RWPE2 (cell line): ENCODE results near the gene EDEM2.
A peak's percentile ranks its signal among the peaks of the same experiment; 100 is the strongest.
"Not testable (repeated sequence)": the region's sequence is repeated elsewhere in the genome, so short reads cannot be mapped to it uniquely, and the experiment has no call there.

Source experiments
- ATAC-seq: fragments of 200-7000 bp; cut with Tn5 transposase; 3 replicates; pipeline ENCODE4 v1.9.1; 2021; ENCODE audit warnings: low read depth
- DNase-seq: peaks from one replicate; pipeline ENCODE4 v3.0.0-alpha.2; 2020; ENCODE audit warnings: low spot score
- H3K27ac ChIP-seq: fragments of 450-650 bp; 2 replicates; pipeline ENCODE4 v1.5.1; 2017; ENCODE audit warnings: mild to moderate bottlenecking; ENCODE audit not compliant: poor library complexity, severe bottlenecking
- H3K27me3 ChIP-seq: fragments of 250-450 bp; sonication (Bioruptor Pico); 2 replicates; pipeline ENCODE4 v1.5.1; 2021; ENCODE audit warnings: mild to moderate bottlenecking, moderate library complexity; ENCODE audit not compliant: insufficient read depth, poor library complexity, severe bottlenecking
- H3K36me3 ChIP-seq: fragments of 250-450 bp; sonication (Bioruptor Pico); 2 replicates; pipeline ENCODE4 v1.5.1; 2020; ENCODE audit warnings: low read depth, mild to moderate bottlenecking, moderate library complexity
- H3K4me1 ChIP-seq: fragments of 250-450 bp; sonication (Bioruptor Pico); 2 replicates; pipeline ENCODE4 v1.5.1; 2021; ENCODE audit warnings: mild to moderate bottlenecking, moderate library complexity; ENCODE audit not compliant: insufficient read depth, poor library complexity, severe bottlenecking
- H3K4me3 ChIP-seq: fragments of 250-450 bp; sonication (Bioruptor Pico); 2 replicates; pipeline ENCODE4 v1.5.1; 2021; ENCODE audit warnings: mild to moderate bottlenecking, moderate library complexity; ENCODE audit not compliant: severe bottlenecking
- H3K9me3 ChIP-seq: fragments of 250-450 bp; sonication (Bioruptor Pico); 2 replicates; pipeline ENCODE4 v1.5.1; 2021; ENCODE audit warnings: mild to moderate bottlenecking, moderate library complexity; ENCODE audit not compliant: severe bottlenecking
- TF ChIP-seq, protein P1 (sequence below): fragments of 450-650 bp; IDR thresholded peaks from one replicate; pipeline ENCODE4 v1.5.1; 2017; ENCODE audit warnings: mild to moderate bottlenecking, moderate library complexity; ENCODE audit not compliant: poor library complexity, severe bottlenecking

Gene EDEM2

DNA sequence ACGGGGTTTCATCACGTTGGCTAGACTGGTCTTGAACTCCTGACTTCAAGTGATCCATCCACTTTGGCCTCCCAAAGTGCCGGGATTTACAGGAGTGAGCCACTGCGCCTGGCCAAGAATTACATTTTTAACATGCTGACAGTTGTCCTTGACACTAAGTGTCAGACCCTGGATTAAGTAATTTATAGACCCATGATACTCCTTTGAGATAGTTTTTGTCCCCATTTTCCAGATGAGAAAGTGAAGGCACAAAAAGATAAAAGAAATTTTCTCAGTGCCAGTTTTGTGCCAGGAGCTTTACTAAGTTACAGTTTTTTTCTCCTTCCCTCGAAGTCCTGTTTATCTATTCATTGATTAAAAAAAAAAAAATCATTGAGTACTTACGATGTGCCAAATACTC lies 9.8 kb upstream of the EDEM2 start:
- ATAC-seq: no peak

DNA sequence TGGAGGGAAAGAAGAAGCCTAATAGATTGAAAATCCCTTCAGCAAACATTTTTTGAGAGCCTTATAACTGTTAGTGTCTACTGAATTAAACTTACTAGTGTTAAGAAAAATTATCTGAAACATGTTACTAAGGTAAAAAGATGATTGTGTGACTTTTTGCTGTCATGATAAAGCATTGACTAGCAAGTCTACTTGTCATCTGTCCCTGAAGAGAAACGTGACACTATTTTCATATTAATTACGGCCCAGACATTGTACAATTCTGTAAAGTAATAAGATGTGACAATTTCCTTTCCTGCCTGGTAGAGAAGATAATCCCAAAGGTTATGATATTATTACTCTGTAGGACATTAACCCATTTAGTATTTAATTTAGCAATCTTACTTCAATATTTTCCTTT lies 8.8 kb upstream of the EDEM2 start:
- ATAC-seq (no peak), DNase-seq (no peak)
- Histone ChIP-seq H3K27ac (no peak overlapping the region), H3K4me3 (no peak overlapping the region), H3K9me3 (no peaks in the 10 kb centered on the region), H3K36me3 (no peaks in the 10 kb centered on the region), H3K27me3 (no peaks in the 10 kb centered on the region), H3K4me1 (no peaks in the 10 kb centered on the region)
- TF ChIP-seq, protein P1, sequence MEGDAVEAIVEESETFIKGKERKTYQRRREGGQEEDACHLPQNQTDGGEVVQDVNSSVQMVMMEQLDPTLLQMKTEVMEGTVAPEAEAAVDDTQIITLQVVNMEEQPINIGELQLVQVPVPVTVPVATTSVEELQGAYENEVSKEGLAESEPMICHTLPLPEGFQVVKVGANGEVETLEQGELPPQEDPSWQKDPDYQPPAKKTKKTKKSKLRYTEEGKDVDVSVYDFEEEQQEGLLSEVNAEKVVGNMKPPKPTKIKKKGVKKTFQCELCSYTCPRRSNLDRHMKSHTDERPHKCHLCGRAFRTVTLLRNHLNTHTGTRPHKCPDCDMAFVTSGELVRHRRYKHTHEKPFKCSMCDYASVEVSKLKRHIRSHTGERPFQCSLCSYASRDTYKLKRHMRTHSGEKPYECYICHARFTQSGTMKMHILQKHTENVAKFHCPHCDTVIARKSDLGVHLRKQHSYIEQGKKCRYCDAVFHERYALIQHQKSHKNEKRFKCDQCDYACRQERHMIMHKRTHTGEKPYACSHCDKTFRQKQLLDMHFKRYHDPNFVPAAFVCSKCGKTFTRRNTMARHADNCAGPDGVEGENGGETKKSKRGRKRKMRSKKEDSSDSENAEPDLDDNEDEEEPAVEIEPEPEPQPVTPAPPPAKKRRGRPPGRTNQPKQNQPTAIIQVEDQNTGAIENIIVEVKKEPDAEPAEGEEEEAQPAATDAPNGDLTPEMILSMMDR: no peak

More for the DNA sequence above, 9.8 kb upstream of the EDEM2 start:
- Histone ChIP-seq H3K27me3 (no peaks in the 10 kb centered on the region), H3K9me3 (no peaks in the 10 kb centered on the region), H3K4me3 (no peak overlapping the region), H3K27ac (no peak overlapping the region), H3K4me1 (no peaks in the 10 kb centered on the region), H3K36me3 (no peaks in the 10 kb centered on the region)
- TF ChIP-seq, protein P1: no peak
- peak; percentile 17 for DNase-seq

- DNase-seq (no peak), ATAC-seq (no peak)
- no peaks in the 10 kb centered on the region for H3K9me3 ChIP-seq
- H3K27ac ChIP-seq: no peak overlapping the region
- H3K36me3 ChIP-seq: no peaks in the 10 kb centered on the region
- no peaks in the 10 kb centered on the region for H3K27me3 ChIP-seq
- H3K4me1 ChIP-seq: peaks cover 3% of the 10 kb centered on the region
- TF ChIP-seq, protein P1: no peak
- no peak overlapping the region for H3K4me3 ChIP-seq
These were observed 4.6 kb upstream of the EDEM2 start for GRCh38 chr20:35151736-35152135.

- H3K4me1 ChIP-seq: peaks cover 5% of the 10 kb centered on the region
- ATAC-seq: no peak
- peak; percentile 15 for DNase-seq
- H3K27me3 ChIP-seq: no peaks in the 10 kb centered on the region
- H3K4me3 ChIP-seq: no peak overlapping the region
- TF ChIP-seq, protein P1: no peak
- H3K27ac ChIP-seq: no peak overlapping the region
- peaks cover 2% of the 10 kb centered on the region; the same call in 1 of the 2 replicates for H3K36me3 ChIP-seq
- no peaks in the 10 kb centered on the region for H3K9me3 ChIP-seq
These were observed 3.9 kb upstream of the EDEM2 start for GRCh38 chr20:35150846-35151579.

DNA sequence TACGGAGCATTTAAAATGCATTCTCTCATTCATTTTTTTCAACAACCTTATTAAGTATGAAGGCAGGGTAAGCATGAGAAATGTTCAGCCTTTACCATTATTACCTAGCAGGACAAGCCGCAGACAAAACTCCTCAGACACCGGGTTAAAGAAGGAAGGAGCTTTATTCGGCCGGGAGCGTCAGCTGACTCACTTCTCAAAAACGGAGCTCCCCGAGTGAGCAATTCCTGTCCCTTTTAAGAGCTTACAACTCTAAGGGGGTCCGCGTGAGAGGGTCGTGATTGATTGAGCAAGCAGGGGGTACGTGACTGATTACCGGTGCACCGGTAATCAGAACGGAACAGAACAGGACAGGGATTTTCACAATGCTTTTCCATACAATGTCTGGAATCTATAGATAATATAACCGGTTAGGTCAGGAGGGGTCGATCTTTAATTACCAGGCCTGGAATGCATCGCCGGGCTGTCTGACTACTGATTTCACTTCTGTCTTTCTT lies 487 bp upstream of the EDEM2 start:
- ATAC-seq (peak; percentile 40), DNase-seq (peak; percentile 74)
- H3K27ac ChIP-seq: peak overlapping the region; percentile 80

More for the DNA sequence above, 487 bp upstream of the EDEM2 start:
- not testable (repeated sequence) for H3K27me3 ChIP-seq, H3K4me1 ChIP-seq, H3K9me3 ChIP-seq
- Histone ChIP-seq H3K36me3 (peaks cover 32% of the 10 kb centered on the region), H3K4me3 (peak overlapping the region; percentile 52)
